Tibial nerve (tissue), 4 donors: Measurements from ENCODE around the gene IVD. TPM values are rescaled to one million over a fixed set of nuclear protein-coding genes. Genes with fewer than 3 reads are reported as not detected.

Experiments
- DNase-seq, 2 donors: peaks; one replicate each; pipeline ENCODE4 v3.0.0-alpha.2; 2019; ENCODE audit warnings: low spot score in 2 of 2
- H3K27ac ChIP-seq, 4 donors: fragments of 200-600 bp; sonication (generic) in 3 of 4; one replicate each; pipeline ENCODE4 v1.5.1; 2017 to 2019; ENCODE audit warnings: mild to moderate bottlenecking in 1 of 4
- H3K27me3 ChIP-seq, 2 donors: fragments of 200-600 bp; sonication (generic) in 1 of 2; one replicate each; pipeline versions ENCODE4 v1.5.1 to v1.6.0; 2017 to 2019
- H3K36me3 ChIP-seq, 3 donors: fragments of 200-600 bp; sonication (generic); one replicate each; pipeline ENCODE4 v1.5.1; 2018 to 2019
- H3K4me1 ChIP-seq, 4 donors: fragments of 200-600 bp; sonication (generic) in 3 of 4; one replicate each; pipeline ENCODE4 v1.5.1; 2017 to 2019
- H3K4me3 ChIP-seq, 4 donors: fragments of 200-600 bp; sonication (generic) in 3 of 4; one replicate each; pipeline ENCODE4 v1.5.1; 2017 to 2019; ENCODE audit warnings: mild to moderate bottlenecking in 1 of 4, moderate library complexity in 1 of 4
- H3K9me3 ChIP-seq, 4 donors: fragments of 200-600 bp; sonication (generic) in 3 of 4; one replicate each; pipeline ENCODE4 v1.5.1; 2017 to 2019
- CTCF ChIP-seq, 5 experiments: fragments of 200-600 bp in 3 of 5; fragments of 450-650 bp in 2 of 5; sonication (generic) in 3 of 5; IDR thresholded peaks; one replicate each; pipeline ENCODE4 v1.5.1; 2016 to 2019; ENCODE audit warnings: antibody characterized with exemption in 5 of 5, mild to moderate bottlenecking in 3 of 5, moderate library complexity in 2 of 5
- EP300 ChIP-seq, 2 donors: sonication (generic); formaldehyde crosslinking; IDR thresholded peaks; one replicate each; pipeline ENCODE4 v1.6.1; 2017; ENCODE audit warnings: antibody characterized with exemption in 2 of 2, mild to moderate bottlenecking in 1 of 2
- POLR2A ChIP-seq, 2 donors: fragments of 450-650 bp; IDR thresholded peaks; one replicate each; pipeline ENCODE4 v1.6.1; 2017; ENCODE audit warnings: antibody characterized with exemption in 2 of 2, mild to moderate bottlenecking in 2 of 2, moderate library complexity in 2 of 2
- WGBS, 2 donors: methylation state at CpG; one replicate each; pipeline ENCODE4 v1.1.5; 2018; 5-methylcytosine and 5-hydroxymethylcytosine counted together
- total RNA-seq, 4 donors: library from RNA; depleted of rRNA; stranded (reverse); fragments of >200 nt; gene quantifications; one replicate each; pipeline ENCODE4 v1.1.0, GENCODE V29; 2016

The IVD gene
- total RNA-seq, 4 donors from 2014 or later = 62.8 to 88.6 (median 76.7) TPM

- Histone ChIP-seq H3K4me1 (peaks cover 0 to 34% (median 5%) of the 10 kb centered on the region in 4 donors), H3K27me3 (no peaks in the 10 kb centered on the region), H3K9me3 (no peaks in the 10 kb centered on the region), H3K36me3 (no peaks in the 10 kb centered on the region), H3K4me3 (no peak overlapping the region), H3K27ac (peak overlapping the region in 2 of 4 donors; percentile 1 to 8)
- 89 to 91% methylated on average over 4 of the region's 4 CpGs for WGBS, 2 donors
- no peak for DNase-seq
- TF ChIP-seq CTCF (IDR thresholded peaks at IDR 0.05) (no peak), POLR2A (IDR thresholded peaks at IDR 0.05) (no peak), EP300 (IDR thresholded peaks at IDR 0.05) (no peak)
Measured at GRCh38 chr15:40379374-40379773, 26.2 kb upstream of the IVD start.

GRCh38 chr15:40379853-40380252 lies 25.7 kb upstream of the IVD start:
- peak; percentile 35 to 68 for DNase-seq
- WGBS, 2 donors = 3 to 8% methylated on average over 4 of the region's 4 CpGs

GRCh38 chr15:40380636-40381035 lies 25.0 kb upstream of the IVD start:
- Histone ChIP-seq H3K27me3 (no peaks in the 10 kb centered on the region), H3K4me1 (peaks cover 0 to 34% (median 5%) of the 10 kb centered on the region in 4 donors), H3K36me3 (no peaks in the 10 kb centered on the region), H3K9me3 (no peaks in the 10 kb centered on the region), H3K27ac (peak overlapping the region in 2 of 4 donors; percentile 8 to 55), H3K4me3 (no peak overlapping the region)
- TF ChIP-seq EP300 (IDR thresholded peaks at IDR 0.05) (no peak), CTCF (IDR thresholded peaks at IDR 0.05) (no peak), POLR2A (IDR thresholded peaks at IDR 0.05) (no peak)
- no peak for DNase-seq
- 96% methylated on average over 10 of the region's 10 CpGs for WGBS, 2 donors

More at GRCh38 chr15:40379853-40380252, 25.7 kb upstream of the IVD start:
- Histone ChIP-seq H3K36me3 (no peaks in the 10 kb centered on the region), H3K4me3 (no peak overlapping the region), H3K27ac (peak overlapping the region in 2 of 4 donors; percentile 8 to 55), H3K27me3 (no peaks in the 10 kb centered on the region), H3K9me3 (no peaks in the 10 kb centered on the region), H3K4me1 (peaks cover 0 to 34% (median 5%) of the 10 kb centered on the region in 4 donors)
- no peak for TF ChIP-seq CTCF (IDR thresholded peaks at IDR 0.05)
- TF ChIP-seq POLR2A (IDR thresholded peaks at IDR 0.05) = no peak
- TF ChIP-seq EP300 (IDR thresholded peaks at IDR 0.05) = peak in 1 of 2 donors; percentile 64

- TF ChIP-seq POLR2A (IDR thresholded peaks at IDR 0.05) = no peak
- Histone ChIP-seq H3K4me1 (peaks cover 0 to 34% (median 5%) of the 10 kb centered on the region in 4 donors), H3K27ac (no peak overlapping the region), H3K36me3 (peaks cover 0 to 12% (median 0%) of the 10 kb centered on the region in 3 donors), H3K27me3 (no peaks in the 10 kb centered on the region), H3K4me3 (no peak overlapping the region), H3K9me3 (no peaks in the 10 kb centered on the region)
- DNase-seq = no peak
- WGBS, 2 donors = 93 to 96% methylated on average over 11 of the region's 11 CpGs
Measured at GRCh38 chr15:40381818-40382529, 23.6 kb upstream of the IVD start.

- peak; percentile 79 to 88 for DNase-seq
- H3K27ac ChIP-seq = peak within 1 kb of the TSS in 2 of 4 donors; percentile 58 to 60
- peak in 1 of 2 donors; percentile 13 for TF ChIP-seq POLR2A (IDR thresholded peaks at IDR 0.05)
- peak in 1 of 2 donors; percentile 42 for TF ChIP-seq EP300 (IDR thresholded peaks at IDR 0.05)
- TF ChIP-seq CTCF (IDR thresholded peaks at IDR 0.05) = no peak
- H3K36me3 ChIP-seq = peaks cover 0 to 21% (median 0%) of the 10 kb centered on the region in 3 donors
- peaks cover 0 to 34% (median 5%) of the 10 kb centered on the region in 4 donors for H3K4me1 ChIP-seq
- 5% methylated on average over 47 to 51 of the region's 57 CpGs for WGBS, 2 donors
- no peaks in the 10 kb centered on the region for H3K27me3 ChIP-seq
- H3K4me3 ChIP-seq = peak within 1 kb of the TSS; percentile 62 to 89 (median 86)
- no peaks in the 10 kb centered on the region for H3K9me3 ChIP-seq
Measured at GRCh38 chr15:40382580-40383456, 22.8 kb upstream of the IVD start, which contains the start of gene KNSTRN. TSS of gene KNSTRN (plus strand) at chr15:40382721. CDS start at chr15:40382836, 115 bp downstream.
